DMS 273 (cell line): ENCODE results near the gene WWOX.

ENCODE experiments used
- DNase-seq: peaks from one replicate; lab custom pipeline; 2025; ENCODE audit not compliant: unreplicated experiment; lab: John Stamatoyannopoulos, UW

Gene WWOX

GRCh38 chr16:78915811-78916345 is 816.4 kb downstream of the WWOX start:
- no peak for DNase-seq

- peak; percentile 13 for DNase-seq
These were observed 817.6 kb downstream of the WWOX start for GRCh38 chr16:78916928-78917545.

- no peak for DNase-seq
These were observed 819.4 kb downstream of the WWOX start for GRCh38 chr16:78918805-78919305.

GRCh38 chr16:78919852-78920251 is 820.4 kb downstream of the WWOX start:
- DNase-seq, result no peak

- DNase-seq, result no peak
These were observed 821.2 kb downstream of the WWOX start for GRCh38 chr16:78920621-78921020.

GRCh38 chr16:78925083-78925767 is 825.8 kb downstream of the WWOX start:
- peak; percentile 55 for DNase-seq

GRCh38 chr16:78926723-78927210 is 827.3 kb downstream of the WWOX start:
- no peak for DNase-seq

- no peak for DNase-seq
These were observed 828.3 kb downstream of the WWOX start for GRCh38 chr16:78927766-78928165.

GRCh38 chr16:78929841-78930240 is 830.4 kb downstream of the WWOX start:
- no peak for DNase-seq

GRCh38 chr16:78930561-78930960 is 831.1 kb downstream of the WWOX start:
- DNase-seq, result no peak

- DNase-seq, result no peak
These were observed 831.8 kb downstream of the WWOX start for GRCh38 chr16:78931267-78931666.

- DNase-seq, result no peak
These were observed 832.2 kb downstream of the WWOX start for GRCh38 chr16:78931678-78932077.

- no peak for DNase-seq
These were observed 833.0 kb downstream of the WWOX start for GRCh38 chr16:78932355-78932943.

- DNase-seq, result no peak
These were observed 836.6 kb downstream of the WWOX start for GRCh38 chr16:78936060-78936459.

GRCh38 chr16:78939597-78939996 is 840.1 kb downstream of the WWOX start:
- no peak for DNase-seq

GRCh38 chr16:78942625-78943245 is 843.3 kb downstream of the WWOX start:
- DNase-seq, result no peak

GRCh38 chr16:78945336-78945735 is 845.9 kb downstream of the WWOX start:
- no peak for DNase-seq

GRCh38 chr16:78946556-78946955 is 847.1 kb downstream of the WWOX start:
- no peak for DNase-seq

- no peak for DNase-seq
These were observed 851.3 kb downstream of the WWOX start for GRCh38 chr16:78950768-78951167.

- DNase-seq, result no peak
These were observed 853.2 kb downstream of the WWOX start for GRCh38 chr16:78952630-78953029.

GRCh38 chr16:78953526-78953925 is 854.1 kb downstream of the WWOX start:
- DNase-seq, result no peak
